ENCODE measurements around the gene SCRN1. TPM values are rescaled to one million over a fixed set of nuclear protein-coding genes. Genes with fewer than 3 reads are reported as not detected.

Gene SCRN1
- total RNA-seq, 1 experiment from 2014 or later: 37.9 TPM

- intact Hi-C loops (cut with micrococcal nuclease): no loop called here
- ATAC-seq (peak; percentile 70), DNase-seq (peak; percentile 50)
- no peaks in the 10 kb centered on the region for H3K36me3 ChIP-seq (ENCODE audit: low read depth, low read length)
- no peaks in the 10 kb centered on the region for H3K27me3 ChIP-seq (ENCODE audit: low read length)
- no peaks in the 10 kb centered on the region for H3K79me2 ChIP-seq (ENCODE audit: low read length)
- no peak overlapping the region for H3K27ac ChIP-seq (ENCODE audit: low read length)
- peak overlapping the region; percentile 41 for H3K9ac ChIP-seq (ENCODE audit: low read length)
- peaks cover 12% of the 10 kb centered on the region for H3K4me1 ChIP-seq (ENCODE audit: insufficient read depth, low read length)
- ChIA-PET POLR2A (ENCODE audit: unreplicated experiment) (no interaction called here), CTCF (no interaction called here)
- TF ChIP-seq EZH2phosphoT487 (IDR thresholded peaks at IDR 0.05; ENCODE audit: borderline replicate concordance, low read length): no peak
- TF ChIP-seq, protein P1, sequence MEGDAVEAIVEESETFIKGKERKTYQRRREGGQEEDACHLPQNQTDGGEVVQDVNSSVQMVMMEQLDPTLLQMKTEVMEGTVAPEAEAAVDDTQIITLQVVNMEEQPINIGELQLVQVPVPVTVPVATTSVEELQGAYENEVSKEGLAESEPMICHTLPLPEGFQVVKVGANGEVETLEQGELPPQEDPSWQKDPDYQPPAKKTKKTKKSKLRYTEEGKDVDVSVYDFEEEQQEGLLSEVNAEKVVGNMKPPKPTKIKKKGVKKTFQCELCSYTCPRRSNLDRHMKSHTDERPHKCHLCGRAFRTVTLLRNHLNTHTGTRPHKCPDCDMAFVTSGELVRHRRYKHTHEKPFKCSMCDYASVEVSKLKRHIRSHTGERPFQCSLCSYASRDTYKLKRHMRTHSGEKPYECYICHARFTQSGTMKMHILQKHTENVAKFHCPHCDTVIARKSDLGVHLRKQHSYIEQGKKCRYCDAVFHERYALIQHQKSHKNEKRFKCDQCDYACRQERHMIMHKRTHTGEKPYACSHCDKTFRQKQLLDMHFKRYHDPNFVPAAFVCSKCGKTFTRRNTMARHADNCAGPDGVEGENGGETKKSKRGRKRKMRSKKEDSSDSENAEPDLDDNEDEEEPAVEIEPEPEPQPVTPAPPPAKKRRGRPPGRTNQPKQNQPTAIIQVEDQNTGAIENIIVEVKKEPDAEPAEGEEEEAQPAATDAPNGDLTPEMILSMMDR (conservative IDR thresholded peaks at IDR 0.05; ENCODE audit: low read depth, low read length): no peak
- TF ChIP-seq EZH2 (IDR thresholded peaks at IDR 0.05; ENCODE audit: low read length, unreplicated experiment): no peak
- BruUV-seq (replicated peaks): no TSS peak
- no peaks in the 10 kb centered on the region for H3K9me2 ChIP-seq (replicated peaks; ENCODE audit: low read length)
- H3K9me3 ChIP-seq (ENCODE audit: low read length): no peaks in the 10 kb centered on the region
- no peaks in the 10 kb centered on the region for H3F3A ChIP-seq (ENCODE audit: low read length, unreplicated experiment)
- peak overlapping the region; percentile 77 for H3K4me2 ChIP-seq (ENCODE audit: low read length)
- peak overlapping the region; percentile 79 for H2AFZ ChIP-seq (ENCODE audit: low read length)
- no peaks in the 10 kb centered on the region for H4K20me1 ChIP-seq (ENCODE audit: low read length)
- peak overlapping the region; percentile 63 for H3K4me3 ChIP-seq (ENCODE audit: low read length)
These were observed 105.9 kb downstream of the SCRN1 start for GRCh38 chr7:29883462-29884398.

GRCh38 chr7:29882481-29882880 is 107.1 kb downstream of the SCRN1 start:
- POLR2A ChIA-PET (ENCODE audit: unreplicated experiment): no interaction called here
- Histone ChIP-seq H3K79me2 (ENCODE audit: low read length) (no peaks in the 10 kb centered on the region), H3K9me3 (ENCODE audit: low read length) (no peaks in the 10 kb centered on the region), H4K20me1 (ENCODE audit: low read length) (no peaks in the 10 kb centered on the region), H3K4me1 (ENCODE audit: insufficient read depth, low read length) (peaks cover 12% of the 10 kb centered on the region), H3K27ac (ENCODE audit: low read length) (no peak overlapping the region), H3K36me3 (ENCODE audit: low read depth, low read length) (no peaks in the 10 kb centered on the region), H3K4me3 (ENCODE audit: low read length) (no peak overlapping the region), H3K9me2 (replicated peaks; ENCODE audit: low read length) (no peaks in the 10 kb centered on the region), H2AFZ (ENCODE audit: low read length) (no peak overlapping the region), H3F3A (ENCODE audit: low read length, unreplicated experiment) (no peaks in the 10 kb centered on the region), H3K27me3 (ENCODE audit: low read length) (no peaks in the 10 kb centered on the region), H3K4me2 (ENCODE audit: low read length) (no peak overlapping the region), H3K9ac (ENCODE audit: low read length) (no peak overlapping the region)
- ATAC-seq (no peak), DNase-seq (no peak)
- CTCF ChIA-PET: no interaction called here
- TF ChIP-seq, protein P1 (conservative IDR thresholded peaks at IDR 0.05; ENCODE audit: low read depth, low read length): no peak
- TF ChIP-seq EZH2 (IDR thresholded peaks at IDR 0.05; ENCODE audit: low read length, unreplicated experiment): no peak
- no peak for TF ChIP-seq EZH2phosphoT487 (IDR thresholded peaks at IDR 0.05; ENCODE audit: borderline replicate concordance, low read length)
- intact Hi-C loops (cut with micrococcal nuclease): no loop called here
- no TSS peak for BruUV-seq (replicated peaks)

DNA sequence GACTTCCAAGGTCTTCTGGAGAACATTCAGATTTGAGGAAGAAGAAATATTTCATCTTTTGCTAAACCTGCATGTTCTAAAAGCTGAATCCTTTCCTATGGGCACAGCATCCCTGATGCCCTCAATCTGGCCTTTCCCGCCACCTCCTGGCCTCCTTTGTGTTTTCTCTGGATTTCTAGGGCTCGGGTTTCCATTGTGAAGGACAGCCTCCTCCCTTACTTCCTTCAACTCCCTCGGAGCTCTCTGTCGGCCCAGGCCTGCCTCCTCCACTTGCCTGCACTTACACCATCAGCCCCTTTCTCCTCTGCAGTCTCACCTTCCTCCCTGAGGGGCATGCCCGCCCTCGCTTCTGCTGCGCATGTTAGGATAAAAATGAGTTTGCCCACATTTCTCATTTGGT is 107.9 kb downstream of the SCRN1 start:
- H3K9me3 ChIP-seq (ENCODE audit: low read length): no peaks in the 10 kb centered on the region
- TF ChIP-seq EZH2phosphoT487 (IDR thresholded peaks at IDR 0.05; ENCODE audit: borderline replicate concordance, low read length): no peak
- TF ChIP-seq, protein P1 (conservative IDR thresholded peaks at IDR 0.05; ENCODE audit: low read depth, low read length): no peak
- TF ChIP-seq EZH2 (IDR thresholded peaks at IDR 0.05; ENCODE audit: low read length, unreplicated experiment): no peak
- CTCF ChIA-PET: no interaction called here
- intact Hi-C loops (cut with micrococcal nuclease): no loop called here
- H3K27me3 ChIP-seq (ENCODE audit: low read length): no peaks in the 10 kb centered on the region
- POLR2A ChIA-PET (ENCODE audit: unreplicated experiment): no interaction called here
- H3K36me3 ChIP-seq (ENCODE audit: low read depth, low read length): no peaks in the 10 kb centered on the region
- BruUV-seq (replicated peaks): no TSS peak
- no peaks in the 10 kb centered on the region for H4K20me1 ChIP-seq (ENCODE audit: low read length)
- H3K9ac ChIP-seq (ENCODE audit: low read length): no peak overlapping the region
- ATAC-seq: no peak
- H3K4me3 ChIP-seq (ENCODE audit: low read length): no peak overlapping the region
- no peaks in the 10 kb centered on the region for H3K79me2 ChIP-seq (ENCODE audit: low read length)
- no peaks in the 10 kb centered on the region for H3K9me2 ChIP-seq (replicated peaks; ENCODE audit: low read length)
- no peaks in the 10 kb centered on the region for H3F3A ChIP-seq (ENCODE audit: low read length, unreplicated experiment)
- H3K27ac ChIP-seq (ENCODE audit: low read length): no peak overlapping the region
- no peak overlapping the region for H2AFZ ChIP-seq (ENCODE audit: low read length)
- H3K4me2 ChIP-seq (ENCODE audit: low read length): no peak overlapping the region
- peaks cover 12% of the 10 kb centered on the region for H3K4me1 ChIP-seq (ENCODE audit: insufficient read depth, low read length)
- no peak for DNase-seq
